Measurements from ENCODE around the gene AP1B1. TPM values are rescaled to one million over a fixed set of nuclear protein-coding genes. Genes with fewer than 3 reads are reported as not detected.
"Not testable (repeated sequence)": the region's sequence is repeated elsewhere in the genome, so short reads cannot be mapped to it uniquely, and the experiment has no call there.

The AP1B1 gene
- total and polyA plus RNA-seq, 11 donors: 18.1 to 74.8 (median 33.8) TPM

DNA sequence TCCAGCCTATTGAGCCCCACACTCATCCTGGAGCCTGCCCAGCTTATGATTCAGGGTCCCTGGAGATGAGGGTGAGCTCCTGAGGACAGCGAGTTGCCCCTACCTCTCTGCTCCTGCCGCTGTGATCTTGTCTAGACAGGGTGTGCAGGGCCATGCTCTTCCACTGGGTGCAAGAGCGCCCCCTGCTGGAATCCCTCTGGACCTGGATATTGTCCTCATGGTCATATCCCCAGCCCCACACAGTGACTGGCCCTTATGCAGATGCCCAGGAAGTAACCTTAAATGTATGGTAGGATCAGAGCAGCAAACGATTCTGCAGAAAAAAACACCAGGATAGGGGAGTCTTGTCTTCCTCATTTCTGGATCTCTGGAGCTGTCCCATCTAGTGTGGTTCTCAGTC is 24.4 kb upstream of the AP1B1 start:
- H3K4me3 ChIP-seq; H3K27ac ChIP-seq; intact Hi-C loops (cut with DNase I); H3K9me3 ChIP-seq; DNase-seq; H3K27me3 ChIP-seq; H3K36me3 ChIP-seq: not testable (repeated sequence)
- H3K4me1 ChIP-seq: peaks cover 0 to 16% (median 0%) of the 10 kb centered on the region in 12 donors
- 24 to 33% (median 33%) methylated on average over 1 to 4 of the region's 4 CpGs for WGBS, 4 donors
- TF ChIP-seq, protein P1, sequence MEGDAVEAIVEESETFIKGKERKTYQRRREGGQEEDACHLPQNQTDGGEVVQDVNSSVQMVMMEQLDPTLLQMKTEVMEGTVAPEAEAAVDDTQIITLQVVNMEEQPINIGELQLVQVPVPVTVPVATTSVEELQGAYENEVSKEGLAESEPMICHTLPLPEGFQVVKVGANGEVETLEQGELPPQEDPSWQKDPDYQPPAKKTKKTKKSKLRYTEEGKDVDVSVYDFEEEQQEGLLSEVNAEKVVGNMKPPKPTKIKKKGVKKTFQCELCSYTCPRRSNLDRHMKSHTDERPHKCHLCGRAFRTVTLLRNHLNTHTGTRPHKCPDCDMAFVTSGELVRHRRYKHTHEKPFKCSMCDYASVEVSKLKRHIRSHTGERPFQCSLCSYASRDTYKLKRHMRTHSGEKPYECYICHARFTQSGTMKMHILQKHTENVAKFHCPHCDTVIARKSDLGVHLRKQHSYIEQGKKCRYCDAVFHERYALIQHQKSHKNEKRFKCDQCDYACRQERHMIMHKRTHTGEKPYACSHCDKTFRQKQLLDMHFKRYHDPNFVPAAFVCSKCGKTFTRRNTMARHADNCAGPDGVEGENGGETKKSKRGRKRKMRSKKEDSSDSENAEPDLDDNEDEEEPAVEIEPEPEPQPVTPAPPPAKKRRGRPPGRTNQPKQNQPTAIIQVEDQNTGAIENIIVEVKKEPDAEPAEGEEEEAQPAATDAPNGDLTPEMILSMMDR (IDR thresholded peaks at IDR 0.05): peak; percentile 22 to 56 (median 40)
- peak in 3 of 4 donors; percentile 58 to 69 (median 64) for ATAC-seq

DNA sequence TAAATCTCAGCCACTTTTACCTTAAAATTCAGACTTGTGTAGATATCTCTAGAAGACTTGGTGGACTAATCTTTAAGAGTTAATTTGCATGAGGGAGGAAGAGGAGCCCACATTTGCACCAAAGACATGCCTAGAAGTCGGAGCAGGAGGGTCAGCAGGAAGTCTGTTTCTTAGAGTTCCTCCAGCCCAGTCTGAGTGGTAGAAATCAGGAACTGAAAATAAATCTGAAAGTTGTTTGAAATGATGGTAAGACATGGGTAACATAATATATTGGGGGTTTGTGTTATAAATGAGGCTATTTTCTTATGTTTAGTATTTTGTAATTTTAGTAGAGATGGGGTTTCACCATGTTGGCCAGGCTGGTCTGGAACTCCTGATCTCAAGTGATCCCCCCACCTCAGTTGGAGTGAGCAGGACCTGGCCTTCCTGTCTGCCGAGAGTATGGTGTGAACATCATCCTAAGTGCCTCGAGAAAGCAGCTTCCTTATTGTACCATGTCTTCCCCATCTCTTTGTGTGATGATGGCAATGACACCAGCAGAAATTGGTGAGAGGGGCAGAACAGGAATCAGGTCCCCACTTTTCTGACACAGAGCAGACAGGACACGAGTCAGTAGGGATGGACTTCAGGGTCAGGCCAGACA is 23.3 kb upstream of the AP1B1 start:
- H3K9me3 ChIP-seq; H3K4me3 ChIP-seq; H3K36me3 ChIP-seq; H3K27me3 ChIP-seq; ATAC-seq; intact Hi-C loops (cut with DNase I); DNase-seq: not testable (repeated sequence)
- Histone ChIP-seq H3K27ac (peak overlapping the region in 1 of 12 donors; percentile 66), H3K4me1 (peaks cover 0 to 16% (median 0%) of the 10 kb centered on the region in 12 donors)
- 54 to 70% (median 58%) methylated on average over 4 of the region's 4 CpGs for WGBS, 4 donors

DNA sequence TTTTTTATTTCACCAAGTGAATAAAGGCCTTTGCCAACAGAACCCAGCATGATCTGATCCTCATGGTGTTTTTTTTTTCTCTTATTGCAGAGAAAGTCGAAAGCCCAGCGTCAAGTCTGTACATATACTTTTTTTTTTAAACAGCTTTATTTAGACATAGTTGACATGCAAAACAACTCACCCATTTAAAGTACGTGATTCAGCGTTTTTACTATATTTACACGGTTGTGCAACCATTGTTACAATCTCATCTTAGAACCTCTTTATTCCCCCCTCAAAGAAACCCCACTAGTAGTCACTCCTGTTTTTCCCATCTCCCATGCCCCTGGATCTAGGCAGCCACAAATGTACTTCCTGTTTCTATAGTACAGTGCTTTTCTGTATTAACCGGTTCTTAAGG is 20.6 kb upstream of the AP1B1 start:
- WGBS, 4 donors: 64 to 85% (median 69%) methylated on average over 6 of the region's 6 CpGs
- H3K27ac ChIP-seq: no peak overlapping the region
- intact Hi-C loops (cut with DNase I): no loop called here
- DNase-seq (no peak), ATAC-seq (no peak)
- no peaks in the 10 kb centered on the region for H3K9me3 ChIP-seq
- H3K36me3 ChIP-seq: no peaks in the 10 kb centered on the region
- H3K27me3 ChIP-seq: no peaks in the 10 kb centered on the region
- TF ChIP-seq POLR2A (IDR thresholded peaks at IDR 0.05): no peak
- TF ChIP-seq, protein P1 (IDR thresholded peaks at IDR 0.05): no peak
- H3K4me1 ChIP-seq: peaks cover 0 to 1% (median 0%) of the 10 kb centered on the region in 12 donors
- H3K4me3 ChIP-seq: no peak overlapping the region

DNA sequence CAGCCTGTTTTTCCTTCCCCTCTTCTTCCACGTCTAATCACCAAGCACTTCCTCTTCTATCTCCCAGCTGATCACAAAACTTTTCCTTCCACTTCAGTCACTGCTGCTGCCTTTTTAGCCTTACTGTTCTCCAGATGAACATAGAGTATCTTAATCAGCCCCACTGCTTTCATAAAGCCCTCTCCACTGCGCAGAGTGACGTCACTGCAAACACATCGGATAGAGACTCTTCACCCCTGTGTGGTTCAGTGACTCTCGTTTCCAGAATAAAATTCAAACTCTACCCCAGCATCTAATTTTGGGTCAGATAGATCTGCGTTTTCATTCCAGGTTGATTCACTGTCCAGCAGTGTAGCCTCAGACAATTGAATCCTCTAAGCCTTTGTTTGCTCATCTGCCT is 13.2 kb upstream of the AP1B1 start:
- intact Hi-C loops (cut with DNase I): not testable (repeated sequence)
- 57 to 71% (median 62%) methylated on average over 6 of the region's 6 CpGs for WGBS, 4 donors

DNA sequence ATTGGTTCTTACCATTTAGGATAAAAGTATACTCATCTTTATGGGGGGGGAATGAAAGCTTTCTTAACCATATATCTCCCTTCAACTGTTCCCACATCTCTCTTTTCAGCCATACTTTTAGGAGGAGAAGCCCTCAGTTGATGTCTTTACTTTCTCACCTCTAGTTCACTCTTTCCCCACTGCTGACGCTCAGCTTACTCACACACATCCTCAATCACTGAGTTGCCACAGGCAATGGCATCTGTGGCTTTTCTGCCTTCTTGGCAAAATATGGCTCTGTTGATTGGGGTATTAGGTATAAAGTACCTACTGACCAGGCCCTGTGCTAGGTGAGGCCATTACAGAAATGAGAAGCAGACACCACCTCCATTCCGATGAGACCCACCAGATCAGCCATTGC is 12.2 kb upstream of the AP1B1 start:
- DNase-seq: no peak
- Histone ChIP-seq H3K4me1 (no peaks in the 10 kb centered on the region), H3K27me3 (peaks cover 0 to 3% (median 0%) of the 10 kb centered on the region in 9 donors), H3K4me3 (no peak overlapping the region), H3K9me3 (no peaks in the 10 kb centered on the region), H3K27ac (no peak overlapping the region), H3K36me3 (no peaks in the 10 kb centered on the region)
- TF ChIP-seq, protein P1 (IDR thresholded peaks at IDR 0.05): no peak
- TF ChIP-seq POLR2A (IDR thresholded peaks at IDR 0.05): no peak
- intact Hi-C loops (cut with DNase I): no loop called here
- 94 to 98% (median 96%) methylated on average over 2 of the region's 2 CpGs for WGBS, 4 donors
- no peak for ATAC-seq

More for the DNA sequence above, 13.2 kb upstream of the AP1B1 start:
- H3K4me3 ChIP-seq, H3K9me3 ChIP-seq, H3K4me1 ChIP-seq, ATAC-seq, H3K27me3 ChIP-seq, DNase-seq, H3K36me3 ChIP-seq, H3K27ac ChIP-seq: not testable (repeated sequence)

Data from heart left ventricle (tissue), 16 donors.